ENCODE data around the gene STMN3. TPM values are rescaled to one million over a fixed set of nuclear protein-coding genes. Genes with fewer than 3 reads are reported as not detected.
"Not testable (repeated sequence)": the region's sequence is repeated elsewhere in the genome, so short reads cannot be mapped to it uniquely, and the experiment has no call there.

The STMN3 gene
- total and polyA plus RNA-seq, 8 donors = 12.6 to 47.0 (median 34.4) TPM

- H3K9me3 ChIP-seq = no peaks in the 10 kb centered on the region
- ATAC-seq = no peak
- intact Hi-C loops (cut with DNase I) = no loop called here
- peak overlapping the region in 1 of 2 donors; percentile 63 for H3K4me3 ChIP-seq
- DNase-seq = no peak
- no peaks in the 10 kb centered on the region for H3K36me3 ChIP-seq
- no peak for TF ChIP-seq CTCF (IDR thresholded peaks at IDR 0.05)
- H3K27ac ChIP-seq = peak overlapping the region; percentile 58 to 75
- peaks cover 0 to 65% of the 10 kb centered on the region in 2 donors for H3K4me1 ChIP-seq
- H3K27me3 ChIP-seq = no peaks in the 10 kb centered on the region
Measured at GRCh38 chr20:63639093-63639975, 13.9 kb downstream of the STMN3 start.

- H3K4me3 ChIP-seq = no peak overlapping the region
- peaks cover 0 to 59% of the 10 kb centered on the region in 2 donors for H3K4me1 ChIP-seq
- H3K36me3 ChIP-seq = no peaks in the 10 kb centered on the region
- intact Hi-C loops (cut with DNase I) = no loop called here
- TF ChIP-seq CTCF (IDR thresholded peaks at IDR 0.05) = no peak
- ATAC-seq (no peak), DNase-seq (no peak)
- H3K27ac ChIP-seq = peak overlapping the region in 1 of 2 donors; percentile 60
- H3K27me3 ChIP-seq = no peaks in the 10 kb centered on the region
- no peaks in the 10 kb centered on the region for H3K9me3 ChIP-seq
Measured at GRCh38 chr20:63636752-63637628, 16.2 kb downstream of the STMN3 start.

GRCh38 chr20:63635431-63636141, 17.6 kb downstream of the STMN3 start:
- DNase-seq (no peak), ATAC-seq (peak; percentile 16)
- H3K4me1 ChIP-seq = peaks cover 0 to 58% of the 10 kb centered on the region in 2 donors
- H3K27ac ChIP-seq = peak overlapping the region in 1 of 2 donors; percentile 83
- no peaks in the 10 kb centered on the region for H3K36me3 ChIP-seq
- no peak overlapping the region for H3K4me3 ChIP-seq
- TF ChIP-seq CTCF (IDR thresholded peaks at IDR 0.05) = no peak
- intact Hi-C loops (cut with DNase I) = no loop called here
- H3K9me3 ChIP-seq = no peaks in the 10 kb centered on the region
- H3K27me3 ChIP-seq = no peaks in the 10 kb centered on the region

GRCh38 chr20:63633732-63634131, 19.5 kb downstream of the STMN3 start:
- Histone ChIP-seq H3K9me3 (no peaks in the 10 kb centered on the region), H3K36me3 (no peaks in the 10 kb centered on the region), H3K4me3 (no peak overlapping the region), H3K4me1 (peaks cover 3 to 48% of the 10 kb centered on the region in 2 donors), H3K27ac (peak overlapping the region in 1 of 2 donors; percentile 14), H3K27me3 (no peaks in the 10 kb centered on the region)
- DNase-seq (no peak), ATAC-seq (peak; percentile 53)
- no peak for TF ChIP-seq CTCF (IDR thresholded peaks at IDR 0.05)
- intact Hi-C loops (cut with DNase I) = no loop called here

- ATAC-seq; intact Hi-C loops (cut with DNase I); H3K27me3 ChIP-seq; H3K9me3 ChIP-seq; H3K36me3 ChIP-seq; H3K4me3 ChIP-seq: not testable (repeated sequence)
- H3K4me1 ChIP-seq = peaks cover 4 to 38% of the 10 kb centered on the region in 2 donors
- DNase-seq = peak in 2 of 4 donors; percentile 25 to 31
- H3K27ac ChIP-seq = peak overlapping the region; percentile 13 to 61
Measured at GRCh38 chr20:63631426-63631825, 21.8 kb downstream of the STMN3 start.

GRCh38 chr20:63630956-63631355, 22.3 kb downstream of the STMN3 start:
- H3K4me1 ChIP-seq = peaks cover 4 to 38% of the 10 kb centered on the region in 2 donors
- peak in 2 of 4 donors; percentile 2 to 22 for DNase-seq
- ATAC-seq; H3K4me3 ChIP-seq; H3K36me3 ChIP-seq; H3K9me3 ChIP-seq; intact Hi-C loops (cut with DNase I); H3K27me3 ChIP-seq: not testable (repeated sequence)
- peak overlapping the region; percentile 13 to 61 for H3K27ac ChIP-seq

All from left lung (tissue), 10 donors.